Mesendoderm (in vitro differentiated cells): Measurements from ENCODE around the gene SLC25A13.
A peak's percentile ranks its signal among the peaks of the same experiment; 100 is the strongest.

Source experiments
- DNase-seq: peaks from one replicate; pipeline ENCODE4 v3.0.0; 2013
- H2AK5ac ChIP-seq: 2 replicates; pipeline ENCODE4 v1.6.1; 2013; ENCODE audit warnings: low read length, inconsistent platforms
- H2BK120ac ChIP-seq: 2 replicates; pipeline ENCODE4 v1.6.1; 2013; ENCODE audit warnings: low read depth, mild to moderate bottlenecking, low read length, moderate library complexity, mixed read lengths
- H2BK15ac ChIP-seq: replicated peaks from 2 replicates; pipeline ENCODE4 v1.6.1; 2013; ENCODE audit warnings: low read depth, mild to moderate bottlenecking, moderate library complexity
- H2BK5ac ChIP-seq: 2 replicates; pipeline ENCODE4 v1.6.1; 2013; ENCODE audit warnings: low read length, inconsistent platforms
- H3K18ac ChIP-seq: 2 replicates; pipeline ENCODE4 v1.6.1; 2013; ENCODE audit warnings: mild to moderate bottlenecking, low read length, mixed read lengths
- H3K23ac ChIP-seq: one replicate; pipeline ENCODE4 v1.6.1; 2013; ENCODE audit warnings: low read length
- H3K27ac ChIP-seq: 2 replicates; pipeline ENCODE4 v1.5.1; 2013; ENCODE audit warnings: low read depth, mild to moderate bottlenecking, inconsistent platforms, low read length, moderate library complexity
- H3K27me3 ChIP-seq: 2 replicates; pipeline ENCODE4 v1.6.1; 2013; ENCODE audit warnings: low read length, control low read depth, mild to moderate bottlenecking, inconsistent platforms; ENCODE audit not compliant: insufficient read depth, poor library complexity
- H3K36me3 ChIP-seq: 2 replicates; pipeline ENCODE4 v1.6.1; 2013; ENCODE audit warnings: low read length, inconsistent platforms; ENCODE audit not compliant: control insufficient read depth, insufficient read depth
- H3K4ac ChIP-seq: one replicate; pipeline ENCODE4 v1.6.1; 2013; ENCODE audit warnings: low read depth, mild to moderate bottlenecking, low read length, moderate library complexity
- H3K4me1 ChIP-seq: 2 replicates; pipeline ENCODE4 v1.6.1; 2013; ENCODE audit warnings: low read depth, low read length, inconsistent platforms; ENCODE audit not compliant: control insufficient read depth
- H3K4me2 ChIP-seq: 2 replicates; pipeline ENCODE4 v1.6.1; 2013; ENCODE audit warnings: low read length
- H3K4me3 ChIP-seq: 2 replicates; pipeline ENCODE4 v1.5.1; 2013; ENCODE audit warnings: mild to moderate bottlenecking, low read length
- H3K56ac ChIP-seq: one replicate; pipeline ENCODE4 v1.6.1; 2013; ENCODE audit warnings: low read length
- H3K79me1 ChIP-seq: 2 replicates; pipeline ENCODE4 v1.6.1; 2013; ENCODE audit warnings: low read length, inconsistent platforms
- H3K79me2 ChIP-seq: 2 replicates; pipeline ENCODE4 v1.6.1; 2013; ENCODE audit warnings: mild to moderate bottlenecking, low read length; ENCODE audit not compliant: control insufficient read depth, insufficient read depth
- H3K9ac ChIP-seq: 2 replicates; pipeline ENCODE4 v1.6.1; 2013; ENCODE audit warnings: low read length, inconsistent platforms
- H4K5ac ChIP-seq: one replicate; pipeline ENCODE4 v1.6.1; 2013; ENCODE audit warnings: low read length
- H4K8ac ChIP-seq: one replicate; pipeline ENCODE4 v1.6.1; 2013; ENCODE audit warnings: low read depth, mild to moderate bottlenecking, control low read depth, low read length, moderate library complexity
- WGBS: extraction: QIAGEN DNeasy Blood & Tissue Kit; methylation state at CpG from one replicate; pipeline ENCODE4 v1.1.7; 2013; ENCODE audit warnings: low lambda C conversion rate, missing lambda C conversion rate; ENCODE audit not compliant: insufficient coverage; ENCODE audit errors: extremely low coverage; 5-methylcytosine and 5-hydroxymethylcytosine counted together

Gene SLC25A13

DNA sequence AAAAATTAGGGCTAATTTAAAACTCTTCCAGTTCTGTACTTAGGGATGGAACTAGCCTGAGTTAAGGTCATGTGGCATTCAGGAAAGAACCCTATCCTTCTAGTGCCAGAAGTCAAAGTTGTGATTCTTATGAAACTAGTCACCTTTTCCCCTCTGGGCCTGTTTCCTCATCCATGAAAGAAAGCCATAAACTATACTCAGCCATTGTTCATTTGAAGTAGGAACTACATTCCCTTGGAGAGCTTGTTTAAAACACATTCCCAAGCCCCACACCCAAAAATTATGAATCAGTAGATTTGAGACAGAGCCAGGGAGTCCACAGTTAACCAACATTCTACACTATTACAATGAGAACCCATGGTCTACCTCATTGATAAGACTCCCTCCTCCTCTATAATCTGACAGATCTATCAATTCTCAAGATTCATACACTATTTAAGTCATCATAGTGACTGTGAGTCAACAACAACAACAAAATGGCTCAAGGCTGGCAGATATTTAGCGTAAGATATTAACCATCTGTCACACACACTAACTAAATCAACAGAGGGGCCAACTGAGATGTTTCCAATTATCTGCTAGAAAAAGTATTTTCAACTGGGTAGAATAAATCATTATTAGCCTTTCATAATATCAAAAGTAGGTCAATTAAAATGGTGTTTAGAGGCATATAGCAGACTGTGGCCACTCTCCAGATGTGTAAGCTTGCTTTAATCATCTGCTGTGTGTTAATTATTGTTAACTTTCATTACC lies 102.3 kb downstream of the SLC25A13 start:
- H3K4ac ChIP-seq, result no peak overlapping the region
- H3K9ac ChIP-seq, result no peak overlapping the region
- H2AK5ac ChIP-seq, result no peak overlapping the region
- peaks cover 3% of the 10 kb centered on the region for H3K79me1 ChIP-seq
- no peak overlapping the region for H2BK15ac ChIP-seq
- no peaks in the 10 kb centered on the region for H3K4me1 ChIP-seq
- no peak overlapping the region for H3K27ac ChIP-seq
- no peaks in the 10 kb centered on the region for H3K36me3 ChIP-seq
- no peak overlapping the region for H2BK5ac ChIP-seq
- WGBS, result no CpG with 5 or more reads among the region's 1 CpG
- H3K18ac ChIP-seq, result no peak overlapping the region
- H3K4me2 ChIP-seq, result no peak overlapping the region
- no peak overlapping the region for H4K5ac ChIP-seq
- no peak overlapping the region for H2BK120ac ChIP-seq
- H3K27me3 ChIP-seq, result no peaks in the 10 kb centered on the region
- no peak overlapping the region for H4K8ac ChIP-seq
- H3K56ac ChIP-seq, result no peak overlapping the region
- no peak for DNase-seq
- no peak overlapping the region for H3K23ac ChIP-seq
- no peaks in the 10 kb centered on the region for H3K79me2 ChIP-seq
- H3K4me3 ChIP-seq, result no peak overlapping the region

DNA sequence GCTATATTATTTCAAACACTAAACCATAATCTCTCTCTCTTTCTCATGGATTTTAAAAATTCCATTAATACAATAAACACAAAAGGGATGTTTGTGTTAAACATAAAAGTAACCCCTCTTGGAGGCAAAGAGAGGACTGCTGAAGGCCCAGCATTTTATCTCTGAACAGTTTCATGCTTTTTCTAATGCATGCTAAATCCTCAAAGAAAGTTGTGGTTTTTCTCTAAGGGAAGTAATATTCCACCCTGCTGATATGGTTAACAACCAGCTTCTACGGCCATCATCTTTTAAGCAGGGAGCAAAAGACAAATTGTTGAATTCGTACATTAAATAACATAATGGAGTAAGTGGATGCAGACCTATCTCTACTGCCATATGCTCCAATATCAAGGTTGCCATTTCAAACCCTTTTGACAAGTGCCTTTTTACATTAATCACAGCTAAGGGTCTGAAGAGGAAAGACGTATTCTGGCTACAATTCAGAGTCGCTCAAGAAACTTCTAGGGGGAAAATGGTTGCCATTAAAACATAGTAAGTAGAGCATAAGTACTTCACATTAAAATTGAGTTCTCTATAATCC lies 103.1 kb downstream of the SLC25A13 start:
- no peaks in the 10 kb centered on the region for H3K79me2 ChIP-seq
- no peak overlapping the region for H2BK5ac ChIP-seq
- peaks cover 2% of the 10 kb centered on the region for H3K79me1 ChIP-seq
- H3K56ac ChIP-seq, result no peak overlapping the region
- H3K36me3 ChIP-seq, result no peaks in the 10 kb centered on the region
- H3K4me2 ChIP-seq, result no peak overlapping the region
- no peak overlapping the region for H2BK15ac ChIP-seq
- H3K23ac ChIP-seq, result no peak overlapping the region
- no peak overlapping the region for H3K18ac ChIP-seq
- H2AK5ac ChIP-seq, result no peak overlapping the region
- no peak overlapping the region for H4K5ac ChIP-seq
- no peak overlapping the region for H3K9ac ChIP-seq
- H4K8ac ChIP-seq, result no peak overlapping the region
- no peaks in the 10 kb centered on the region for H3K27me3 ChIP-seq
- H2BK120ac ChIP-seq, result no peak overlapping the region
- no CpG with 5 or more reads among the region's 4 CpGs for WGBS
- no peak overlapping the region for H3K4me3 ChIP-seq
- no peaks in the 10 kb centered on the region for H3K4me1 ChIP-seq
- no peak for DNase-seq
- no peak overlapping the region for H3K4ac ChIP-seq
- H3K27ac ChIP-seq, result no peak overlapping the region

DNA sequence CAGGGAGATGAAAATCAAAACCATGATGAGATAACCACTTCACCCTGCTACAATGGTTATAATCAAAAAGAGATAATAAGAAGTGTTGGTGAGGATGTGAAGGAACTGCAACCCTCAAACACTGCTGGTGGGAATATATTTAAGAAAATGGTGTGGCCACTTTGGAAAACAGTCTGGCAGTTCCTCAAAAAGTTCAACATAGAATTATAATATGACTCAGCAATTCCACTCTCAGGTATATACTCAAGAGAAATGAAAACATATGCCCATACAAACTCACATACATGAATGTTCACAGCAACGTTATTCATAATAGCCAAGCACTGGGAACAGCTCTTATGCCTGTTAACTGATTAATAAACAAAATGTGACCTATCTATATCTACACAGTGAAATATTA lies 104.8 kb downstream of the SLC25A13 start:
- H4K8ac ChIP-seq, result no peak overlapping the region
- H4K5ac ChIP-seq, result no peak overlapping the region
- no peaks in the 10 kb centered on the region for H3K4me1 ChIP-seq
- H2BK5ac ChIP-seq, result no peak overlapping the region
- no peak overlapping the region for H3K9ac ChIP-seq
- no peak for DNase-seq
- H3K4me2 ChIP-seq, result no peak overlapping the region
- H3K27ac ChIP-seq, result no peak overlapping the region
- WGBS, result no CpG with 5 or more reads among the region's 1 CpG
- H3K27me3 ChIP-seq, result no peaks in the 10 kb centered on the region
- H3K4ac ChIP-seq, result no peak overlapping the region
- no peaks in the 10 kb centered on the region for H3K79me2 ChIP-seq
- no peak overlapping the region for H2BK15ac ChIP-seq
- H3K36me3 ChIP-seq, result no peaks in the 10 kb centered on the region
- no peak overlapping the region for H3K23ac ChIP-seq
- H2BK120ac ChIP-seq, result no peak overlapping the region
- H3K4me3 ChIP-seq, result no peak overlapping the region
- H3K18ac ChIP-seq, result no peak overlapping the region
- H3K56ac ChIP-seq, result no peak overlapping the region
- H3K79me1 ChIP-seq, result peaks cover 2% of the 10 kb centered on the region
- H2AK5ac ChIP-seq, result no peak overlapping the region

DNA sequence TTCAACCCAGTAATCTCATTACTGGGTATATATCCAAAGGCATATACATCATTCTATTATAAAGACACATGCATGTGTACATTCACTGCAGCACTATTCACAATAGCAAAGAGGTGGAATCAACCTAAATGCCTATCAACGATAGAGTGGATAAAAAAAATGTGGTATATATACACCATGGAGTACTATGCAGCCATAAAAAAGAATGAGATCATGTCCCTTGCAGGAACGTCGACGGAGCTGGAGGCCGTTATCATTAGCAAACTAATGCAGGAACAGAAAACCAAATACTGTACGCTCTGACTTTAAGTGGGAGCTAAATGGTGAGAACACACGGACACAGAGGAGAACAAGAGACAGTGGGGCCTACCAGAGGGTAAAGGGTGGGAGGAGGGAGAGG lies 105.5 kb downstream of the SLC25A13 start:
- WGBS, result no CpG with 5 or more reads among the region's 7 CpGs

DNA sequence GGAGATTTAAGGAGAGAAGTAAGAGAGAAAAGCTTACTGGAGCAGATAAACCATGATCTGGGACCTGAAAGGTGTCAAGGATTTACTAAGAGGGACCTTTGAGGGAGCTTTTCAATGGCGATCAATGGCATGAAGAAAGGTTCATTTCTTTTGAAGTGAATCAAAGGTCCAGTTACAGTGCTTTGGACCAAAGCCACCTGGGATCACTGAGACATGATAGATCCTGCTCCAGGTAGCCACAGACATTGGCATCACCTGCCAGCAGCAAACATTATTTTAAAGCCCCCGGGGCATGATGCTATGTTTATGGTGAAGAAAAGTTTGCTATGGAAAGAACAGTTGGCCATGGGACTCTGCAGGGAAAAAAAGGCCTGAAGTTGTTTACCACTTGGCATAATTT lies 109.4 kb downstream of the SLC25A13 start:
- no peak for DNase-seq
- no peak overlapping the region for H2AK5ac ChIP-seq
- WGBS, result no CpG with 5 or more reads among the region's 2 CpGs

More for the DNA sequence above, 105.5 kb downstream of the SLC25A13 start:
- H2BK5ac ChIP-seq, result no peak overlapping the region
- no peak overlapping the region for H3K4me3 ChIP-seq
- no peak overlapping the region for H3K56ac ChIP-seq
- no peak overlapping the region for H4K5ac ChIP-seq
- H3K23ac ChIP-seq, result no peak overlapping the region
- H3K79me2 ChIP-seq, result no peaks in the 10 kb centered on the region
- no peaks in the 10 kb centered on the region for H3K27me3 ChIP-seq
- DNase-seq, result no peak
- no peak overlapping the region for H2AK5ac ChIP-seq
- H3K4me2 ChIP-seq, result no peak overlapping the region
- H3K36me3 ChIP-seq, result no peaks in the 10 kb centered on the region
- H3K9ac ChIP-seq, result no peak overlapping the region
- H3K27ac ChIP-seq, result no peak overlapping the region
- H3K4me1 ChIP-seq, result no peaks in the 10 kb centered on the region
- H3K79me1 ChIP-seq, result peaks cover 2% of the 10 kb centered on the region
- no peak overlapping the region for H4K8ac ChIP-seq
- no peak overlapping the region for H3K4ac ChIP-seq
- H2BK120ac ChIP-seq, result no peak overlapping the region
- no peak overlapping the region for H3K18ac ChIP-seq
- H2BK15ac ChIP-seq, result no peak overlapping the region

DNA sequence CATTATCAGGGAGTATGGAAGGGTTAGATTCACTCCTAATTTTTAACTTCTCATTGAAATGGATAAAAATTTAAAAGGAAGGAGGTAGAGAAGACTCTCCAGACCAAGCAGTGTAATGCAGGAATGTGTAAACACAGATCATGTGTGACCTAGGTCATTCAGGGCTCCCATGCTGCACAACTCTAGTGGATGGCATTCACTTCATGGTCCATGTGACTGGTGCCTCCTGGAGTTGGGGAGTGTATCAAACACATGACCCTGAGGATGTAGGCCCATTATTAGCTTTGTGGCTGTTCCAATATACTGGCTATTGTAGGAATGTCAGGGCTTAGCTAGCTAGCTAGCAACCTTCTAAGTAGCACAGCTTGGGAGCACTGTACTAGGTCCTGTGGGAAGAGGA lies 109.9 kb downstream of the SLC25A13 start:
- no peak overlapping the region for H3K9ac ChIP-seq
- no peak overlapping the region for H2BK15ac ChIP-seq
- H2AK5ac ChIP-seq, result no peak overlapping the region
- no peaks in the 10 kb centered on the region for H3K27me3 ChIP-seq
- H4K5ac ChIP-seq, result no peak overlapping the region
- no peaks in the 10 kb centered on the region for H3K36me3 ChIP-seq
- no peak overlapping the region for H3K4me2 ChIP-seq
- DNase-seq, result peak; percentile 13
- no peak overlapping the region for H3K18ac ChIP-seq
- H3K79me1 ChIP-seq, result peaks cover 2% of the 10 kb centered on the region
- H3K79me2 ChIP-seq, result no peaks in the 10 kb centered on the region
- no peak overlapping the region for H3K27ac ChIP-seq
- no peak overlapping the region for H3K23ac ChIP-seq
- no peak overlapping the region for H4K8ac ChIP-seq
- no peak overlapping the region for H3K4me3 ChIP-seq
- H3K4me1 ChIP-seq, result no peaks in the 10 kb centered on the region
- H3K56ac ChIP-seq, result no peak overlapping the region
- H2BK5ac ChIP-seq, result no peak overlapping the region
- no peak overlapping the region for H3K4ac ChIP-seq
- H2BK120ac ChIP-seq, result no peak overlapping the region

More for the DNA sequence above, 109.4 kb downstream of the SLC25A13 start:
- Histone ChIP-seq H3K4me3 (no peak overlapping the region), H3K79me1 (peaks cover 2% of the 10 kb centered on the region), H3K4ac (no peak overlapping the region), H3K9ac (no peak overlapping the region), H3K27me3 (no peaks in the 10 kb centered on the region), H3K4me1 (no peaks in the 10 kb centered on the region), H3K4me2 (no peak overlapping the region), H3K18ac (no peak overlapping the region), H2BK120ac (no peak overlapping the region), H4K5ac (no peak overlapping the region), H3K56ac (no peak overlapping the region), H3K27ac (no peak overlapping the region), H2BK5ac (no peak overlapping the region), H2BK15ac (no peak overlapping the region), H3K79me2 (no peaks in the 10 kb centered on the region), H3K36me3 (no peaks in the 10 kb centered on the region), H3K23ac (no peak overlapping the region), H4K8ac (no peak overlapping the region)
